ENCODE results near the gene REEP3.

DNA sequence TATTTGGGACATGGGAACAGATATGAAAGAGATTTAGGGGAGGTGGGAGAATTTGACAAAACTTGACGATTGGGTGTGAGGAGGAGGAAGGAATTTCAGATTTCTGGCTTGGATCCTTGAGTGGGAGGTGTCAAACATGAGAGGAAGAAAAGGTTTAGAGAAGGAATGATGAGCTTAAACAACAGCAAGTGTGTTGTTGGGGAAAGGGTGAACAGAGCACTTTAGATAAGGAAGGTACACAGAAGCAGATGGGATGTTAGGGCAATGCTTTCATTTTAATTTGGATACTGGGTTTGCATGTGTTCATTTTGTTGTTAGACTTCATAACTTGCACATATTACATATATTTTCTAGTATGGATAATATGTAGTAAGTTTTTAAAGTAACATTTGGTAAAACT lies 23.2 kb downstream of the REEP3 start:
- TF ChIP-seq CTCF (IDR thresholded peaks at IDR 0.05) = no peak
- no peak for TF ChIP-seq POLR2AphosphoS5 (IDR thresholded peaks at IDR 0.05)
- TF ChIP-seq POLR2A (IDR thresholded peaks at IDR 0.05) = no peak
- TF ChIP-seq EP300 (IDR thresholded peaks at IDR 0.05) = no peak
